H1 (cell line): ENCODE results near the gene PMEPA1. TPM values are rescaled to one million over a fixed set of nuclear protein-coding genes. Genes with fewer than 3 reads are reported as not detected.

Source experiments
- CTCF ChIA-PET: fragments of 300-600 bp; sonication (Branson Sonifier 250); formaldehyde crosslinking; loops from one replicate; lab custom pipeline; 2021; ENCODE audit not compliant: partially characterized antibody; lab: Charles Lee
- POLR2A ChIA-PET: fragments of 300-600 bp; sonication (Branson Sonifier 250); formaldehyde crosslinking; loops from one replicate; lab custom pipeline; 2021; ENCODE audit warnings: inconsistent platforms; ENCODE audit not compliant: partially characterized antibody; lab: Charles Lee
- DNase-seq, 2 experiments: peaks; one replicate each; pipeline versions ENCODE4 v3.0.0 to v3.0.0-alpha.2; 2010 to 2022; ENCODE audit warnings: low spot score in 2 of 2, low read depth in 1 of 2, mixed read lengths in 1 of 2
- FAIRE-seq: peaks from 2 replicates; lab custom pipeline; 2011; peaks lifted over from hg19 to GRCh38; lab: Jason Lieb, UNC
- H2AFZ ChIP-seq: 2 replicates; pipeline ENCODE4 v1.8.1; 2012; ENCODE audit warnings: low read length, inconsistent platforms
- H2AK5ac ChIP-seq: 2 replicates; pipeline ENCODE4 v1.6.1; 2013; ENCODE audit warnings: low read depth, low read length
- H2BK120ac ChIP-seq: replicated peaks from 2 replicates; pipeline ENCODE3; 2013; ENCODE audit warnings: low read depth, low read length, inconsistent platforms
- H2BK12ac ChIP-seq: 2 replicates; pipeline ENCODE4 v1.6.1; 2013; ENCODE audit warnings: low read depth, low read length
- H2BK15ac ChIP-seq: 2 replicates; pipeline ENCODE4 v1.6.1; 2013; ENCODE audit warnings: low read length
- H2BK20ac ChIP-seq: 2 replicates; pipeline ENCODE4 v1.6.1; 2013; ENCODE audit warnings: low read length
- H2BK5ac ChIP-seq: 2 replicates; pipeline ENCODE4 v1.6.1; 2013; ENCODE audit warnings: low read depth, low read length
- H3K14ac ChIP-seq: 2 replicates; pipeline ENCODE4 v1.6.1; 2013; ENCODE audit warnings: inconsistent platforms; ENCODE audit not compliant: insufficient read length
- H3K18ac ChIP-seq: 2 replicates; pipeline ENCODE4 v1.6.1; 2013; ENCODE audit warnings: low read length; ENCODE audit errors: extremely low read depth
- H3K23ac ChIP-seq: 2 replicates; pipeline ENCODE4 v1.6.1; 2013; ENCODE audit warnings: inconsistent platforms; ENCODE audit not compliant: insufficient read length
- H3K23me2 ChIP-seq: 2 replicates; pipeline ENCODE4 v1.6.1; 2013; ENCODE audit warnings: low read depth, low read length
- H3K27ac ChIP-seq: 2 replicates; pipeline ENCODE4 v1.6.1; 2011; ENCODE audit warnings: low read depth, low read length, inconsistent platforms
- H3K27me3 ChIP-seq, 4 experiments: replicated peaks in 1 of 4; 1 replicate in 1 of 4; 2 replicates in 3 of 4; pipeline versions ENCODE4 v1.6.1 to v1.8.1; 2011 to 2013; ENCODE audit warnings: low read length in 3 of 4, mild to moderate bottlenecking in 3 of 4, inconsistent platforms in 2 of 4, mixed read lengths in 2 of 4, moderate library complexity in 1 of 4; ENCODE audit not compliant: control insufficient read depth in 3 of 4, insufficient read depth in 3 of 4; ENCODE audit errors: extremely low read depth in 1 of 4
- H3K36me3 ChIP-seq, 4 experiments: 2 replicates each; pipeline versions ENCODE4 v1.6.1 to v1.8.1; 2011 to 2013; ENCODE audit warnings: mild to moderate bottlenecking in 4 of 4, low read length in 3 of 4, moderate library complexity in 2 of 4, control low read depth in 1 of 4, inconsistent platforms in 1 of 4; ENCODE audit not compliant: insufficient read depth in 4 of 4, control insufficient read depth in 2 of 4
- H3K4ac ChIP-seq: replicated peaks from 2 replicates; pipeline ENCODE3; 2013; ENCODE audit warnings: low read length, low read depth, mixed read lengths, inconsistent platforms; ENCODE audit not compliant: insufficient read length
- H3K4me1 ChIP-seq, 4 experiments: replicated peaks in 1 of 4; 1 replicate in 1 of 4; 2 replicates in 3 of 4; pipeline versions ENCODE4 v1.6.1 to v1.8.1; 2011 to 2013; ENCODE audit warnings: low read length in 3 of 4, inconsistent platforms in 2 of 4, mixed read lengths in 1 of 4; ENCODE audit not compliant: insufficient read depth in 4 of 4, control insufficient read depth in 3 of 4
- H3K4me2 ChIP-seq, 2 experiments: 2 replicates each; pipeline versions ENCODE4 v1.6.1 to v1.8.1; 2011 to 2013; ENCODE audit warnings: low read depth in 2 of 2, low read length in 2 of 2, control low read depth in 1 of 2, inconsistent platforms in 1 of 2, mild to moderate bottlenecking in 1 of 2; ENCODE audit not compliant: insufficient read depth in 1 of 2
- H3K4me3 ChIP-seq, 4 experiments: fragments of 200-600, 300-600 bp in 1 of 4; sonication (generic), shearing (Covaris generic), sonication (Bioruptor Twin) in 1 of 4; 2 replicates each; pipeline versions ENCODE4 v1.5.1 to v1.8.1; 2011 to 2016; ENCODE audit warnings: low read length in 4 of 4, low read depth in 3 of 4, control low read depth in 2 of 4, inconsistent platforms in 2 of 4, mild to moderate bottlenecking in 2 of 4, mixed read lengths in 1 of 4, moderate library complexity in 1 of 4; ENCODE audit not compliant: insufficient read depth in 2 of 4; ENCODE audit errors: extremely low read depth in 1 of 4
- H3K56ac ChIP-seq: replicated peaks from 2 replicates; pipeline ENCODE3; 2013; ENCODE audit warnings: low read depth, mild to moderate bottlenecking, mixed read lengths, low read length, inconsistent platforms; ENCODE audit not compliant: insufficient read length
- H3K79me1 ChIP-seq: 2 replicates; pipeline ENCODE4 v1.6.1; 2013; ENCODE audit warnings: low read depth, low read length, control low read depth
- H3K79me2 ChIP-seq, 2 experiments: 2 replicates each; pipeline versions ENCODE4 v1.6.1 to v1.8.1; 2012 to 2013; ENCODE audit warnings: low read length in 2 of 2, mild to moderate bottlenecking in 2 of 2, inconsistent platforms in 1 of 2; ENCODE audit not compliant: insufficient read depth in 2 of 2, control insufficient read depth in 1 of 2
- H3K9ac ChIP-seq, 4 experiments: replicated peaks in 1 of 4; 1 replicate in 1 of 4; 2 replicates in 3 of 4; pipeline versions ENCODE4 v1.6.1 to v1.8.1; 2011 to 2013; ENCODE audit warnings: low read depth in 3 of 4, low read length in 3 of 4, control low read depth in 2 of 4, mild to moderate bottlenecking in 2 of 4, moderate library complexity in 2 of 4, inconsistent platforms in 1 of 4; ENCODE audit errors: extremely low read depth in 1 of 4
- H3K9me3 ChIP-seq, 2 experiments: 2 replicates each; pipeline versions ENCODE4 v1.6.1 to v1.8.1; 2012 to 2013; ENCODE audit warnings: mild to moderate bottlenecking in 2 of 2, moderate library complexity in 2 of 2, control low read depth in 1 of 2, inconsistent platforms in 1 of 2, low read depth in 1 of 2, low read length in 1 of 2, mixed read lengths in 1 of 2; ENCODE audit not compliant: insufficient read depth in 2 of 2
- H4K20me1 ChIP-seq, 2 experiments: replicated peaks in 1 of 2; 2 replicates each; pipeline versions ENCODE3 to v1.8.1; 2011 to 2013; ENCODE audit warnings: inconsistent platforms in 2 of 2, low read length in 2 of 2, mild to moderate bottlenecking in 1 of 2; ENCODE audit not compliant: insufficient read depth in 2 of 2, control insufficient read depth in 1 of 2
- H4K5ac ChIP-seq: 2 replicates; pipeline ENCODE4 v1.6.1; 2013; ENCODE audit warnings: low read length, low read depth, mixed read lengths, inconsistent platforms; ENCODE audit not compliant: insufficient read length
- H4K8ac ChIP-seq: 2 replicates; pipeline ENCODE4 v1.8.0; 2013; ENCODE audit warnings: mild to moderate bottlenecking, moderate library complexity, low read length, inconsistent platforms; ENCODE audit not compliant: insufficient read depth; ENCODE audit errors: extremely low read depth
- H4K91ac ChIP-seq: replicated peaks from 2 replicates; pipeline ENCODE3; 2013; ENCODE audit warnings: low read length, mixed read lengths, inconsistent platforms; ENCODE audit not compliant: insufficient read length
- WGBS, 2 experiments: shearing (Covaris generic) in 1 of 2; methylation state at CpG; one replicate each; pipeline versions ENCODE4 v1.1.6 to v1.1.7; 2013 to 2015; ENCODE audit warnings: low lambda C conversion rate in 2 of 2, mixed read lengths in 2 of 2, inconsistent platforms in 1 of 2, low coverage in 1 of 2, missing lambda C conversion rate in 1 of 2; ENCODE audit not compliant: insufficient replicate concordance in 2 of 2, insufficient coverage in 1 of 2, insufficient read length in 1 of 2; ENCODE audit errors: extremely low coverage in 1 of 2, missing lambda C conversion rate in 1 of 2; 5-methylcytosine and 5-hydroxymethylcytosine counted together
- polyA plus RNA-seq, 7 experiments: library from polyadenylated mRNA; depleted of rRNA in 3 of 7; stranded (reverse) in 5 of 7; unstranded in 2 of 7; fragments of >200 nt in 5 of 7; fragments of 200-250 nt in 2 of 7; gene quantifications; 1 replicate in 5 of 7; 2 replicates in 1 of 7; 4 replicates in 1 of 7; pipeline versions ENCODE4 v1.2.1 to v1.2.3, GENCODE V29; 2011 to 2013; ENCODE audit warnings: missing spikeins in 2 of 7, mixed read lengths in 2 of 7
- total RNA-seq: library from RNA; stranded (reverse); fragmentation: NEBNext Ultra II Directional; extraction: Animal tissue kit (Norgen Biotek cat#: 25700); gene quantifications from 2 replicates; pipeline ENCODE4 v1.2.1, GENCODE V29; 2021
- TF ChIP-seq, protein P1 (sequence below): IDR thresholded peaks from 2 replicates; pipeline ENCODE4 v1.6.1; 2011; ENCODE audit warnings: low read length, improper control_type of control experiment

PMEPA1 gene
- total and polyA plus RNA-seq, 2 of the 8 experiments (the other 6 are each of a cell fraction or from before 2014, with no cell fraction given): 12.7 to 20.5 TPM

DNA sequence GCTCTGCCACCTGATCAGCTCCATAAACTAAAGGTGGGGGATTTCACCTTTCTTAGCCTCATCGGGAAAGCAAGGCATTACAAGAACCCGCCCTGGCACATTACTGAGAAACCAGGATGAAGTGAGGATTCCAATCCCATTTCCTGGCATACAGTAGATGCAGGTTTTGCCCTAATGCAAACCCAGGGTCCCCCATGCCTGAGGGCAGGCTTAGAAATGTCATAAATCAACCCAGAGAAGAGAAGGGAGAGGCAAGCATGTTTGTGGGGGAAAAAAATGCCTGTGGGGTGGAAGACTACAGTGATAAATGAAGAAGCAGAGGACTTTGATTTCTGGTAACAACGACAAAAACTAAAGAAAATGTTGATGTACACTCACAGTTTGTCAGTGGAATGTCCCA, 18.0 kb upstream of the PMEPA1 start:
- Histone ChIP-seq H3K18ac (no peak overlapping the region), H3K14ac (no peak overlapping the region), H4K5ac (no peak overlapping the region), H3K23ac (no peak overlapping the region), H3K4ac (no peak overlapping the region), H3K27me3 (peaks cover 0 to 2% (median 0%) of the 10 kb centered on the region in 4 experiments; a peak in 2 of 7 replicates), H4K8ac (no peak overlapping the region), H3K4me3 (no peak overlapping the region), H3K4me1 (no peaks in the 10 kb centered on the region; a peak in 1 of 7 replicates), H2BK12ac (no peak overlapping the region), H4K20me1 (no peaks in the 10 kb centered on the region), H3K56ac (no peak overlapping the region), H2AK5ac (no peak overlapping the region), H4K91ac (no peak overlapping the region), H3K79me1 (no peaks in the 10 kb centered on the region), H2AFZ (no peak overlapping the region), H2BK20ac (no peak overlapping the region), H3K9ac (no peak overlapping the region), H2BK120ac (no peak overlapping the region), H2BK15ac (no peak overlapping the region), H3K36me3 (no peaks in the 10 kb centered on the region), H3K23me2 (no peaks in the 10 kb centered on the region), H3K27ac (no peak overlapping the region), H3K79me2 (no peaks in the 10 kb centered on the region), H3K4me2 (no peak overlapping the region), H2BK5ac (no peak overlapping the region), H3K9me3 (no peaks in the 10 kb centered on the region)
- ChIA-PET CTCF (interaction anchor here (0.6 to 1.5 kb wide), 2 partner anchors 9 to 34 kb away, joined by 3 read pairs; no protein-coding TSS in a partner anchor), POLR2A (interaction anchor here (1.0 to 2.3 kb wide), 2 partner anchors 10 to 17 kb away, joined by 3 to 6 read pairs; partner anchors contain the start of gene PMEPA1)
- FAIRE-seq (no peak), DNase-seq (no peak)
- TF ChIP-seq, protein P1, sequence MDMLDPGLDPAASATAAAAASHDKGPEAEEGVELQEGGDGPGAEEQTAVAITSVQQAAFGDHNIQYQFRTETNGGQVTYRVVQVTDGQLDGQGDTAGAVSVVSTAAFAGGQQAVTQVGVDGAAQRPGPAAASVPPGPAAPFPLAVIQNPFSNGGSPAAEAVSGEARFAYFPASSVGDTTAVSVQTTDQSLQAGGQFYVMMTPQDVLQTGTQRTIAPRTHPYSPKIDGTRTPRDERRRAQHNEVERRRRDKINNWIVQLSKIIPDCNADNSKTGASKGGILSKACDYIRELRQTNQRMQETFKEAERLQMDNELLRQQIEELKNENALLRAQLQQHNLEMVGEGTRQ: no peak
- 77% methylated on average over 3 of the region's 3 CpGs; no CpG with 5 or more reads in 1 of the 2 experiments for whole genome bisulfite sequencing, 2 experiments
